T1000 (cell line): ENCODE data around the gene USHBP1.

Experiments
- DNase-seq: peaks from one replicate; lab custom pipeline; 2025; ENCODE audit warnings: mixed read lengths; lab: John Stamatoyannopoulos, UW

Gene USHBP1

DNA sequence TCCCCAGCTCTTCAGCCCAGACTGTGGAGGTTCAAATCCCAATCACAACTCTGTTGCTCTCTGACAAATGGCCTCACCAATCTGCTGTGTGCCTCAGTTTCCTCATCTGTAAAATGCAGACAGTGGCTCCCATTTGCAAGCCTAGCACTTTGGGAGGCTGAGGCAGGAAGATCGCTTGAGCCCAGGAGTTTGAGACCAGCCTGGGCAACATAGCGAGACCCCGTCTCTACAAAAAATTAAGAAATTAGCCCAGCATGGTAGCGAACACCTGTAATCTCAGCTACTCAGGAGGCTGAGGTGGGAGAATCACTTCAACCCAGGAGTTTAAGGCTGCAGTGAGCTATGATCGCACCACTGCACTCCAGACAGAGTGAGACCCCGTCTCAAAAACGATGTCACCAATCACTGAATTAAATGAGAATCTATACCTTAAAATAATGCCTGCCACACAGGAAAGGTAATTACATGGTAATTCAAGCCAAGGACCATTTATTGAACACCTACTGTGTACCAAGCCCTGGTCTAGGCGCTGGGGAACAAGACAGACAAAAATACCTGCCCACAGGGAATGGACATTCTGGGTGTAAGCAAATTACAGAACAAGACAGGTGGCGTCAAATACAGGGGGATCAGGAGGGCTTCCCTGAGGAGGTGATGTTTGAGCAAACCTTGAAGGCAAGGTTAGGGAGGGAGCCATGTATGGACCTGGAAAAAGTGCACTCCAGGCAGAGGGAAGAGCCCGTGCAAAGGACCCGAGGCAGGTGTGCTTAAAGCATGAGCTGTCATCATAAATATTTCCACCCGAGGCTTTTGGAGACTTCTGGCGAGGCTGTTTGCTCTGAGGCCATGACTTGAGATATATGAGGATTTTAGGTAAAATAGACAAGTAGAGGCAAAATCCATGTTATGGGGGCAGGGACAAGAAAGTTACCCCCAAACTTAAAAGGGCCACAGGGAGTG lies 26.5 kb downstream of the USHBP1 start:
- no peak for DNase-seq

DNA sequence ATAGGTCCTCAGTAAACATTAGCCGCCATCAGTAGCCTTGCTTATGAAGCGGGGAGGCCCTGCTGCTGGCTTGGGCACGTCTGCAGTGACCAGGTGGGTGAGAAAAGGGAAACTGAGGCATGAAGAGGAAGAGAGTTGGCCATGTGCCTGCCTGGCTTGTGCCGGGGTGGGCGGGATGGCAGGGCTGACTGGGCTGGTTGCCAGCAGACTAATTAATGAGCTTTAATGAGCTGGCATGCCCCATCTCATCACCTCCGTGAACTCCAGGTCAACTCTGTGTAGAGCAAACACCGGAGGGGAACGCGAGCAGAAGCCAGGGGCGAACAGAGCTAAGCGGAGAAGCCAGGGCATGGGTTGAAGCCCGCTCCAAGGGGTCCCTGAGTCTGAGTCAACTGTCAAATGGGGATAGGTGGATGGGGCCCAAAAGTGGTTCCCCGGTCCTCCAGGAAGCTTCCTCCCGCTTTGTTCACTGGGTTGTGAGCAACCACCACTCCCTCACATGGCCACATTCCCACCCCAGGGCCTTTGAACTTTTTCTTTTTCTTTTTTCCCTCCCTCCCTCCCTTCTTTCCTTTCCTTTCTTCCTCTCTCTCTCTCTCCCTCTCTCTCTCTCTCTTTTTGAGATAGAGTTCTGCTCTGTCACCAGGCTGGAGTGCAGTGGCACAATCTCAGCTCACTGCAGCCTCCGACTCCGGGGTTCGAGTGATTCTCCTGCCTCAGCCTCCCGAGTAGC lies 27.6 kb downstream of the USHBP1 start:
- DNase-seq, result no peak

DNA sequence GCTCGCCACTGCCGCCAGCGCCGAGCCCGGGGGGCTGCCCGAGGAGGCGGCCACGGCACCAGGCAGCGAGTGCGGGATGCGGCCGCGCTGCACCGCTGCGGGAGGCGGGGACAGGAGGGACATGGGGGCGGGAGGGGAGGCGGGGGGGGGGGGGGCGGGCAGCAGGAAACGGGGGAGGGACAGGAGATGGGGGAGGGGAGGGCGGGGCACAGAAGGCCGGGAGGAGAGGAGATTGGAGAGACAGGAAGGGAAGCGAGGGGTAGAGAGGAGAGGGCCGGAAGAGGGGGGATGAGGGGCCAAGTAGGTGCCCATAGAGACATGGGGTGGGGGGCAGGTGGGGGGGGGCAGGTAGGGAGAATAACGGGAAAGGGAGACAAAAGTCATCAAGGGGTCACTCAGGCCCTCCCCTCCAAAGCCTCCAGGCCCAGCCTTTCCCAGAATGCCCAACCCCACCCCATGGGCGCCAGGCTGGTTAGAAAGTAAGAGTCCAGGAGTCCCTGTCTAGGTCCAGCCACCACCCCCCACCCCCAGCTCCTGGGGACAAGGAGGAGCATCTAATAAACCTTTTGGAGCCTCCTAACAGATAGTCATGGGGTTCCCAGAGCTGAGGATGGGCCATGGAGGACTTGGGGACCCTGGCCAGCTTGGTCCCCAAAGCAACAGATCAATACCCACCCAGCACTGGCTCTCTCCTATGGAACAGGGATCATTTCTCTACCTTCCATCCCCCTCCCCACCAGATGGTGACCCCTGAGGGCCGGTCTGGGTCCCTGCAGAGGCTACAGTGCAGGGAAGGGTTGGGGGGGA lies 28.4 kb downstream of the USHBP1 start:
- no peak for DNase-seq

DNA sequence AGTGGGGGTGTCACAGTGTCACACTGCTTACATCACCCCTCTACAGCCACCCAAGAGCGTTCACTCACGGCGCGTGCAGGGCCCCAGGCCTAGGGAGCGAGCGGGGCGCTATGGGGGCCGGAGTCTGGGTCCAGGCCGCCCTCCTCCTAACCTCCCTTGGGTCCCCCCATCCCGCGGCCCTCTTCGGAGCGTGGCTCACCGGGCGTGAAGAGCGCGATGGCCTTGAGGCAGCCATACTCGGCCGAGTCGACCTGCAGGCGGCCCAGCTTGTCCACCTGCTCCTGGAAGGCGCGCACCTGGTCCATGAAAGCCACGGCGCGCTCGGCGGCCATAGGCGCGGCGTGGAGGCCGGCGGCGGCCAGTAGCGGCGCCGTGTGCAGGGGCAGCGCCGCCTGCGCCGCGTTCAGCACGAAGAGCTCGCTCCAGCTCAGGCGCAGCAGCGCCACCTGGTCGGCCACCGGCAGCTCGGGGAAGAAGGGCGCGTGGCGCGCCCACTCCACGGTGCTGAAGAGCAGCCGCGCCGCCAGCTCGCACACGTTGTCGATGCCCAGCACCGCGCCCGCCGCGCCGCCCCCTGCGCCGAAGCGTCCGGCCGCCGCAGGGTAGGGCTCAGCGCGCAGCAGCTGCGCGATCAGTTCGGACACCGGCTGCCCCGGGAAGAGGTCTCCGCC lies 29.1 kb downstream of the USHBP1 start:
- DNase-seq, result no peak

DNA sequence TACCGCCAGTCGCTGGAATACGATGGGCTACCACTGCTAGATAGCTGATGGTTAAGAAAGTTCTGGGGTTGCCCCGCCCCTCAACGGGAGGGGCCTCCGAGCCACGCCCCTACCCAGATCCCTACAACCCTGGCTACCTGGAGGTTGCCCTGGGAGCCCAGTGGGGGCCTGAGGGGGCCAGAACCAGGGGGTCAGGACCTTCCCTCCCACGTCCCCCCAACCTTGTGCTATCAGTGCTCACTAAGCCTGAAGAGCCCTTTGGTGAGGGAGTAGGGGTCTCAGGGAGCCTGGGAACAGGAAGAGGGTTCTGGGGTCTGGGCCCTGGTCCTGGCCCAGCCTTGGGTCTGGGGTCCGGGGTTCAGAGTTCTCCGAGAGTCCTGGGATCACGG lies 29.6 kb downstream of the USHBP1 start:
- DNase-seq, result no peak

DNA sequence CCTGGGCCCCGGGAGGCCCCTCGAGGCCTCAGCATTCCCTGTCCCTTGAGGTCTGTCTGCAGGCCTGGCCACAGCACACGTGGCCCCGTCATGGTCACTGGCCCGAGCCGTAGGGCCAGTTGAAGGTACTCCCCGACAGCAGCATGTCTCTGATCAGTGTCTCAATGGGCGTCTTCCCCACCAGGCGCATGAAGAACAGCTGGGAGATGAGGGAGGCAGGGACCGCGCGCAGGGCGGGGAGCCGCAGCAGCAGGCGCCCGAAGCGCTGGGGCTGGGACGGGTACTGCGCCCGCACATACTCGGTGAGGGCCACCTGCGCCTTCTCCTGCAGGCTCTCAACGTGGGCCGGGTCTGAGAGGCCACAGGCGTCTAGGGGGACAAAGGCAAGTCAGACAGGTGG lies 32.3 kb downstream of the USHBP1 start:
- no peak for DNase-seq

DNA sequence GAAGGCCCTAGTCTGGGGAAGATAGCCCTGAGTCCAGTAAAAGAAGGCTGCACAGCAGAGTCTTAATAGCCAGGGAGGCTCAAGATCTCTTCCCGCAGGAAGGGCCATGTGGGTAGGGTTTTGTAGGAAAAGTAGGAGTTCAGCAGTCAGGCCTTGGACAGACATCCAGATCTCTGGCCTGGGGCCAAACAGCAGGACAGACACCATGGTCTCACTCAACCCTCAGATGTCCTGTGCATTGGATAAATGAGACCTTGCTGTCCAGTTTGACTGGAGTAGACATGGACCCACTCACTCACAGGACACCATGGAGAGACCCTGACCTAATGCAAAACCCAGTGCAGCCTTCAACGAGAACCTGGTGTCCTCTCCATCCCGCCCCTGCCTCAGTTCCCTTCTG lies 34.7 kb downstream of the USHBP1 start:
- DNase-seq, result no peak

DNA sequence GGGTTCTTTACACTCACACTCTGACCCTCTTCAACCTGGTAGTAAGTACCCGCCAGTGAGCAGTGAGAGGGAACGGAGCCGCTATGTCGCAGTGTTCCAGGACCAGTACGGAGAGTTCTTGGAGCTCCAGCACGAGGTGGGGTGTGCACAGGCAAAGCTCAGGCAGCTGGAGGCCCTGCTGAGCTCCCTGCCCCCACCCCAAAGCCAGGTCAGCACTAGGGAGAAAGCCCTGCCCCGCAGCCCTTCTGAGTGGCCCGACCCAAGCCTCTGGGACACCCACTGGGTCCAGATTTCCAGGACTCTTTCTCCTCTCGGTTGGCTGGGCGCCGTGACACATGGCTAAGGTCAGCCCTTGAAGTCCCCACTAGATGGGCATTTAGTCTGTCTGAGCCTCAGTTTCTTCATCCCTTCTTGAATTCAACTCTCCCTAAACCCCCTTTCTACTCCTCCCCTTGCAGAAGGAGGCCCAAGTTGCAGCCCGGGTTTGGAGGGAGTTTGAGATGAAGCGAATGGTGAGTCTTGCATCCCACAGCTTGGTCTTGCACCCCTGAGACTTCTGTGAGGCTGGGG lies 36.7 kb downstream of the USHBP1 start:
- no peak for DNase-seq

DNA sequence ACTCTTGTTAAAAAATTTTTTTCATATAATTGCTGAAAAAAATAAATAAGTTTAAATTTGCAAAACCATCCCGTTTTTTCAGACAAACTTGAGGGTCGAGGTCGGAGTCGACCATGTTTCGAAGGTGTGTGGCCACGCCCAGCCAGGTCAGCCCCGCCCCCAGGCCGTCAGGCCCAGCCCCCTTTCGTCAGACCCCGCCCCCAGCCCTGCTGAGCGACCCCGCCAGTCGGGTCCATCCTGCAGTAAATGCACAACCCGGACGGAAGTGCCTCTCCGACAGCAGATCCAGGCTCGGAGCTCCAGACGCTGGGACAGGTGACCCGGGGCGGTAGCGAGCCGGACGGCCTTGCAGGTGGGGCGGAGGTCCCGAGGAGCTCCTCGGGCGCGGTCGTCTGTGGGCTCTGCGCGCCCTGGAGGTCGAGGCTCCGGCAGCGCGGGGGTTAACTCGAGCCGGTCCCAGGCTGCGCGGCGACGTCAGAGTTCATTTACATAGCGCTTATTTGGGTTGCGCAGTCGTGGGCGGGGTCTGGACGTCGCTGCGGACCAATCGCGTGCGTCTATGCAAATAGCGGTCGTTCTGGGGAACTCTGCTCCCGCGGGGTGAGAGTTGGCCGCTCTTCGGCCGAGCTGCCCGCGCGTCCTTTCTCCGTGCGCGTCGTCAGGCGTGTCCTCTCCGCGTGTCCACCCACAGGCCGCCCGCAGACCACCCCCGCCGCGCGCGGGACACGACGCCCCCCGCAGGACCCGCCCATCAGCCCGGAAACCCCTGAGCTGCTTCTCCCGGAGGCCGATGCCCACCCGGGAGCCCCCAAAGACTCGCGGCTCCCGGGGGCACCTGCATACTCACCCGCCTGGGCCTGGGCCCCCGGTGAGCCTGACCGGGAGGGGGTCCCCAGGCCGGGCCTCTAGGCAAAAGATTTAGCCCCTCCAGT lies 38.3 kb downstream of the USHBP1 start, which contains the start of gene OCEL1:
OCEL1 (plus strand) TSS at position 225 of the 932 bp plus-strand sequence; CDS start at position 247, 22 bp downstream.
- DNase-seq, result peak; percentile 92

DNA sequence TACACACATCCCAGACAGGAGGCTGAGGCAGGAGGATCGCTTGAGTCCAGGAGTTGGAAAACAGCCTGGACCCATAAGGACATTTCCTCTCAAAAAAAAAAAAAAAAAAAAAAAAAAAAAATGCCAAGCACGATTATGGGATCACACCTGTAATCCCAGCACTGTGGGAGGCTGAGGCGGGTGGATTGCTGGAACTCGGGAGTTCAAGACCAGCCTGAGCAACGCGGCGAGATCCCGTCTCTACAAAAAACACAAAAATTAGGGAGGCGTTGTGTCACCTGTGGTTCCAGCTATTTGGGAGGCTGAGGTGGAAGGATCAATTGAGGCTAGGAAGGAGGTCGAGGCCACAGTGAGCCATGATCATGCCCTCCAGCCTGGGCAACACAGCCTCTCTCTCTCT lies 39.5 kb downstream of the USHBP1 start:
- no peak for DNase-seq

DNA sequence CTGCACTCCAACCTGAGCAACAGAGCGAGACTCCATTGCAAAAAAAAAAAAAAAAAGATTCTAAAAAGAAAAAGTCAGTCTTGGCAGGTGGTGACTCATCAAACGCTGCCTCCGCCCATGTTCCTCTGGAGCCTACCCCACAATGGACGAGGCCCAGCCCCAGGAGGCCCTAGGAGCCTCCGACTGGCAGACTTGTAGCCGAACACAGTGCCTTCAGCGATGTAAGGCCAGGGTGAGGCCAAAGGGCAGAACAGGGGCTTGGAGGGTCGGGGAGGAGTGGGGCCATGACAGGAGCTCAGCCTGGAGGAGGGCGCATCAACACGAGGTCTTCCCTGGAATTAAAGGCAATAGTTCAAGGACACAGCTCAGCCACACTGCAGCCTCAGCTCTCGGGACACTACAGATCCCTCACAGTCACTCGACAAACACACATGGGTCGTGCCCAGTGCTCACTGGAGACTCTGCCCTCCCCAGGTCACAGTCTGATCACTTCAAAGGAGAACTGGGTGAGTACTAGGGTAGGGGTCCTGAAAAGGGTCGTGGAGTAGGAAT lies 44.3 kb downstream of the USHBP1 start:
- DNase-seq, result no peak

DNA sequence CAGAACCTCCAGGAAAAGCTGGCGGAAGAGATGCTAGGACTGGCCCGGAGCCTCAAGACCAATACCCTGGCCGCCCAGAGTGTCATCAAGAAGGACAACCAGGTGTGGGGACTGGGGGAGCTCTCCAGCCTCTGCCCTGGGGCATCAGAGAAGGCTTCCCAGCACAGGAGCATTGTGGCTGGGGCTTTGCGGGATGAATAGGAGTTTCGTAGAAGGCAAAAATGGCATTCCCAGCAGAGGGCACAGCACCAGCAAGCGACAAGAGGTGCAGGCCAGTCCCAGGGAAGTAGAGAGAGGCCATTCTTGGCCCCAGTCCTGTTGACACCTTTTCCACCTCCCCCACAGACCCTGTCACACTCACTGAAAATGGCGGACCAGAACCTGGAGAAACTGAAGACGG lies 45.3 kb downstream of the USHBP1 start:
- no peak for DNase-seq

DNA sequence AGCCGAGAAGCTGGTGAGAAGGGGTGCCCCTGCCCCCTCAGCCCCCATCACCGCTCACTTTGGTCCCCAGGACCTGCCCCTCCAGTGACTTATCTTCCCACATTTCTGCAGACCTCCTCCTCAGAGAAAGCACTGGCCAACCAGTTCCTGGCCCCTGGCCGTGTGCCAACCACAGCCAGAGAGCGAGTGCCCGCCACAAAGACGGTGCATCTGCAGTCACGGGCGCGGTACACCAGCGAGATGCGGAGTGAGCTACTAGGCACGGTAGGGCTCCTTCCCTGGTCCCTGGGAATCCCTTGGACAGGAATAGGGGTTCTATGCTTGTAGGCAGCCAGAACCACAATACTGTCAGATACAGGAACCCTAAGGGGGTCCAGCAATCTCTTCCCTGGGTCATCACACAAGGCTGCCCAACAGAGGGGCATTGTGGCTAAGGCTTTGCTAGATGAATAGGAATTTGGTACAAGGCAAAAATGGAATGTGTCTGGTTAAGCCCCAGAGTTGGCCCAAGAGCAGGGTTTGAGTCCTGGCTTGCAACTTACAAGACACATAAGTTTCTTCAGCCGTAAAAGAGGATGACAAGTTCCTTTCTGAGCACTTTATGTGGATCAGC lies 48.4 kb downstream of the USHBP1 start:
- DNase-seq, result no peak

DNA sequence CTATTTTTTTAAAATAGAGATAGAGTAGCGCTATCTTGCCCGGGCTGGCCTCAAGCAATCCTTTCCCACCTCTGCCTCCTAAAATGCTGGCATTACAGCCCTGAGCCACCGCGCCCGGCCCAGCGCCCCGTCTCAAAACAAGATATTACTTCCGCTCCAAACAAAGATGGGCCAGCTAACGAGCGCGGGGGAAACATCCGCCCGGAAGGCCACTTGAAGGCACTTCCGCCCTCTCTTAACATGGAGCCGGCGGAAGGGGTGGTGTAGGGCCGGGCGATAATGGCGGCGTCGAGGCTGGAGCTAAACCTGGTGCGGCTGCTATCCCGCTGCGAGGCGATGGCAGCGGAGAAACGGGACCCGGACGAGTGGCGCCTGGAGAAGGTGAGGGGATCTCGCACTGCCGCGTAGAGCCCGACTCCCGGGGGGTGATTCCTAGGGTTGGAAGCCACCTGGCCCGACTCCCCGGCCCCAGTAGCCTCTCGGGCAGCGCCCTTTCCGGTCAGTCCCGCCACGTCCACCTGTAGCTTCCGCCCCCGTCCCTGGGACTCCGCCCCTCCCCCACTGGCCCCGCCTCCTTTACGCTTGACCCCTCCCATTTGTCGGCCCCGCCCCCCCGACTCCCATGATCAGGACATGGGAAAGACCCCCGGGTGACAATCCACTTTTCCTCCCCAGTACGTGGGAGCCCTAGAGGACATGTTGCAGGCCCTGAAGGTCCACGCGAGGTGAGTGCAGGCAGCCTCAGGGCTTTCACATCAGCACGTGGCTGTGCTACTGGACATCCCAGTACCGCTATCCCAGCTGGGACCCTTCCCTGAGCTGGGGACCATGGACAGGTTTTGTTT lies 49.2 kb downstream of the USHBP1 start, which contains the start of gene USE1:
USE1 (plus strand) TSS at position 231 of the 845 bp plus-strand sequence; CDS start at position 280, 49 bp downstream.
- peak; percentile 75 for DNase-seq

DNA sequence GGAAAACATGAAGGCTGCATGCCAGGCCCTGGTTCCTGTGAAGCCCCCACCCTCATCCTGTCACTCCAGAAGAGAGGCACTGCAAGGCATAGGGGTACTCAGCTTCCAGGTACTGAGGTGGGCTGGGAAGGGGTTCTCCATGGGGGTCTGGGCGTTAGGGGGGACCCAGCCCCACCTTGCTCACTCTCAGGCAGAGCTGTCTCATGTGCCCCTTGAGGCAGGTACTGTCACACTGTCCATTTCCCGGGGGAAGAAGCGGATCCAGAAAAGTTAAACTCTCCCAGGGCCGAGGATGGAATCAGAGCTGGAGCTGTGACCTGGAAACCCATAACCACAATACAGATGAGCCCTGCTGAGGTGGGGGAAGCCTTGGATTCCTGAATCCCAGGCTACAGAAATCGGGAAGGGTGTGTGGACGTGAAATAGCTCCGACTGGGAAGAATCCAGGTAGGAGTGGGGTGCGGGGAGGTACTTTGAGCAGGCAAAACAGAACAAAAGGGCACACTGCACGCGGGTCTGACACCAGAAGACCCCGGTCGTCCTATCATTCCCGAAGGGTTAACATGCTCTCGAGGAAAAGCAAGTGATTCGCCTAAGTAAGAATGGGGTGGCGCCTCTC lies 49.9 kb downstream of the USHBP1 start:
- DNase-seq, result no peak

DNA sequence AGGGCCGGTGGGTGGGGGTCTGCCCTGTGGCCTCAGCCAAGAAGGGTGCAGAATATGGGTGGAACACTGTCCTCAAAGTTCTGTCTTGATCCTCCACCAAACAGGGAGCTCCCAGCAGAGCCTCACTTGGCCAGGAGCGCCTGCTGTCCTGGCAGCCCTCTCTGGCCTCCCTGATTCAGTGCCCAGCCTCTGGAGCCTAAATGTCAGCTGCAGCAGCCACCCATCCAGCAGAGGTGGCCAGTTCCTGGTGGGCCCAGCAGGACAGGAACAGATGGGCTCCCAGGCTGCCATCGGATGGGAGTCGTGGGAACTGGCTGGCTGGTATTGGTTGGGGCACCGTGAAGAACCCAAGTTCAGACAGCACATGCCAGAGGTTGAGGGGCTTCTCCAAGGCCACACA lies 51.2 kb downstream of the USHBP1 start:
- no peak for DNase-seq

DNA sequence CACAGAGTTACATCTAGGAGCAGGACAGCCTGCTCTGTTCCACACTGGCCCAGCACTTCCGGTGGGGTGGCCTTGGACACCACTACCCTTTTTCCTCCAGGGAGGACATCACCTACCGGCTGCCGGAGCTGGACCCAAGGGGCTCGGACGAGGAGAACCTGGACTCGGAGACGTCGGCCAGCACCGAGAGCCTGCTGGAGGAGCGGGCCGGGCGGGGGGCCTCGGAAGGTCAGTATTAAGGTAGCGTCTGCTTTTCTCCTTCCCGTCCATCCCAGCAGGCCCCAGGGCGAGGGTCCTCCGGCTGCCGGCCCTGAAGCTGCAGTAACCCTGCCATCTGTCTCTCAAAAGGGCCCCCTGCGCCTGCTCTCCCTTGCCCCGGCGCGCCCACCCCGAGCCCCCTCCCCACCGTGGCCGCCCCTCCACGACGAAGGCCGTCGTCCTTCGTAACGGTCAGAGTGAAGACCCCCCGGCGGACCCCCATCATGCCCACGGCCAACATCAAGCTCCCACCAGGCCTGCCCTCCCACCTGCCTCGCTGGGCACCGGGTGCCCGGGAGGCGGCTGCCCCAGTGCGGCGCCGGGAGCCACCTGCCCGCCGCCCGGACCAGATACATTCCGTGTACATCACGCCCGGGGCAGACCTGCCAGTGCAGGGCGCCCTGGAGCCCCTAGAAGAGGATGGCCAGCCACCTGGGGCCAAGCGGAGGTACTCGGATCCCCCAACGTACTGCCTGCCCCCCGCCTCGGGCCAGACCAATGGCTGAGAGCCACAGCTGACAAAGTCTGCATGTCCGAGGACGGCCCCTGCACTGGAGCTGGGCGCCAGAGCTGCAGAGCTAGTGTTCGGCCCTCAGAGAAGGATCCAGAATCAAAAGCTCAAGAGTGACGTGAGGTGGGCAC lies 52.7 kb downstream of the USHBP1 start:
- no peak for DNase-seq
